ENCODE data around the gene NFIA.
"Not testable (repeated sequence)": the region's sequence is repeated elsewhere in the genome, so short reads cannot be mapped to it uniquely, and the experiment has no call there.

The NFIA gene

DNA sequence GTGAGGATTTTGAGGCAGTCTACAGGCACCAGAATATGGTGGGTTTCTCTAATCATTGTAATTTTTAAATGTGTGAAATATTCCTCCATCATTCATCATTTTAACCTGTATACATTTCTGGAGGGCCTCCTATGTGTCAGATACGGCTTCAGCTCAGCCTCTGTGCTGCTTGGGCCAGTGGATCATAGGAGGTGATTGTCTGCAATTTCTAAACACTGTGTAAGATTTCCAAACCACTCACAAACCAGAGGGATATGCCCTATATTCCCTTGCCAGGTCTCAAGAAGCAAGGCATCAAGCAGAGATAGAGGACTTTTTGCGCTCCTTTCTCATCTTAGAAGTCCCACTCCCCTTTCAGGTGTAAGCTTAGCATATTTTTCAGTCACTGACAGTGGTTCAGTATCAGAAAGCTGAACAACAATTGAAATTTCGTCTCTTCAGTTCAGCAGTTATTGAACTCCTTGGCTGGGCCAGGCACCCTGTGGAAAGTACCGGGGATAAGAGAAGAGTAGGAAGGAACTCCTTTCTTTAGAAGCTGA is 190.9 kb downstream of the NFIA start:
- no peak for DNase-seq (ENCODE audit: low spot score)

DNA sequence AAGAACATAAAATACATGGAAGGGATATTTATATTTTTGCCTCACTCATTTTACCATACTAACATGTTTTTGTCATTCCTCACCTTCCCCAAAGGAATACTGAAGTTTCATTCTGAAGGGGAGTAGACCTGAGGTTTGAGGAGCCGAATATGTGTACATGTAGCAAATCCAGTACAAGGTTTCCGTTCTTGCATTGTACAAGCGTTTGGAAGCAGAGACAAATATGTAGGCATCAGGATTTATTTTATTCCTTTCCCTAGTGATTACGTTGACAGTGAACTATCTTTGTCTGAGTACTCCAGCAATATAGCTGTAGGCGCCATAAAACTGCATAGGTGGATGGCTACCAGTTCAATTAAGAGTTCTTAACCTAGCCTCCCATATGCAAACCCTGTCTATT is 191.5 kb downstream of the NFIA start:
- no peak for DNase-seq (ENCODE audit: low spot score)

- DNase-seq (ENCODE audit: low spot score) = no peak
Observed at GRCh38 chr1:61274939-61275338, 192.6 kb downstream of the NFIA start.

GRCh38 chr1:61276246-61276645 is 193.9 kb downstream of the NFIA start:
- DNase-seq (ENCODE audit: low spot score) = no peak

GRCh38 chr1:61277121-61277690 is 194.8 kb downstream of the NFIA start:
- DNase-seq (ENCODE audit: low spot score) = no peak

DNA sequence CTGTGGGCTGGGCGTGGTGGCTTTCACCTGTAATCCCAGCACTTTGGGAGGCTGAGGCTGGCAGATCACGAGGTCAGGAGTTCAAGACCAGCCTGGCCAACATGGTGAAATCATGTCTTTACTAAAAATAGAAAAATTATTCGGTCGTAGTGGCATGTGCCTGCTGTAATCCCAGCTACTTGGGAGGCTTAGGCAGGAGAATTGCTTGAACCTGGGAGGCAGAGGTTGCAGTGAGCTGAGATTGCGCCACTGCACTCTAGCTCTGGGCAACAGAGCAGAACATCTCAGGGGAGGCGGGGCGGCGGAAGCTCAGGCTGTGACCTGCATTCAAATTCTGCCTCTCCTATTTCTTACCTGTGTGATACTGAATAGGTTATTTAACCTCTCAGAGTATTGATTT is 196.1 kb downstream of the NFIA start:
- not testable (repeated sequence) for DNase-seq (ENCODE audit: low spot score)

DNA sequence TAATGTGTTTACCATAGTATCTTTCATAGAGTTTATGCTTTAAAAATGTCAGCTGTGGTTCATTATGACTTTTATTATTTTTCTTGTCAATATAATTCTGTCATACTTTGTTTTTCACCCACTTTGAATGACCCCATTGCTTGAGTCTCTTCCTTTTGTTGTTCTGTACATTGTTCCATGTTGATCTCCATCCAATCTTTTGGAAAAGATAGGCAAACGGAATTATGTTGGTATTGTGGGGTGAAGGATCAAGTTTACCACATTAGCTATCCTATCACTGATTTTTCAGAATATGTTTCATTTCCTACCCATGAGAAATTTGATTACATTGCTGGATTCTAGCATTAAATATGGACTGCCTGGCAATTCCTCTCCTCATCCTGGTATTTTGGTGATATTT is 196.6 kb downstream of the NFIA start:
- DNase-seq (ENCODE audit: low spot score) = no peak

- no peak for DNase-seq (ENCODE audit: low spot score)
Observed at GRCh38 chr1:61279570-61279969, 197.2 kb downstream of the NFIA start.

DNA sequence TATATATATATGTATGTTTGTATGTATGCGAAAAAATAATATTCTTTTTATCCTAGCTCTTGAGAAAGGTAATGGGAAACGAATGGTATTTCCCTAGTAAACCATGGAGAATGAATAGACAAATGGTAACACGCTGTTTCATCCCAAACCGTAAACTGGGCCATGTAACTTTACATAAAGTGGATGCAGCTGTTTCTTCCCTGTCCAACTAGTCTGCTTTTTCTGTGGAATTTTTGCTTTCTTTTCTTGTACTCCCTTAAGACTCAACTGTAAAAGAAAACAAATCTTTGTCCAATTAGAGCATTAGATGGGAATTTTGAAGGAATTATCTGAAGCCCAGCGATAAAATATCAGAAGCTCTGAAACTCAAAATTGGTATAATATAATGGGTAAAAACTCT is 198.1 kb downstream of the NFIA start:
- no peak for DNase-seq (ENCODE audit: low spot score)

- DNase-seq (ENCODE audit: low spot score) = no peak
Observed at GRCh38 chr1:61282387-61282786, 200.0 kb downstream of the NFIA start.

GRCh38 chr1:61284248-61284854 is 202.0 kb downstream of the NFIA start:
- no peak for DNase-seq (ENCODE audit: low spot score)

- no peak for DNase-seq (ENCODE audit: low spot score)
Observed at GRCh38 chr1:61284936-61285335, 202.6 kb downstream of the NFIA start.

DNA sequence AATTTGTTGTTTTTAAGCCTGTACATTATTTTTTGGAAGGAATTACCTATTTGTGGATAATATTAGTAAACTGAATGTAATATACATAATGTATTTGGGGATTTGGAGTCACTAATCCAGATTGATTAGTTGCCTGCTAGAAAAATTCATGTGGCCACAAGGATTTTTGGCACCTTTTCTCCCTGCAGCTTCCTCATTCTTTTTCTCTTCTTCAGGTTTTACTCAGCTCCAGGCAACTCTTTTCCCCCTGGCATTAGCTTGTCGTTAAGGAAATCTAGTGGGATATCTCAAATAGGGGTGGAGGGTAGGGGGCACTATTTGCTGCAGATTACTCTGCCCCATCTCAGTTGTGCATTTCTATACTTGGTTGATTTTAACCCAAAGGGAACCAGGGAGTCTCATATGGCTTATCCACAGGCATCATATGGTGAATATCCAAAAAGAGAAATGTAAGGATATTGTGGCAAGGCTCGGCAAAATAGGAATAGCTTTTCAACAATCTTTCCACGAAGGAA is 203.1 kb downstream of the NFIA start:
- DNase-seq (ENCODE audit: low spot score) = no peak

GRCh38 chr1:61287014-61287413 is 204.7 kb downstream of the NFIA start:
- DNase-seq (ENCODE audit: low spot score) = no peak

GRCh38 chr1:61287734-61288133 is 205.4 kb downstream of the NFIA start:
- no peak for DNase-seq (ENCODE audit: low spot score)

DNA sequence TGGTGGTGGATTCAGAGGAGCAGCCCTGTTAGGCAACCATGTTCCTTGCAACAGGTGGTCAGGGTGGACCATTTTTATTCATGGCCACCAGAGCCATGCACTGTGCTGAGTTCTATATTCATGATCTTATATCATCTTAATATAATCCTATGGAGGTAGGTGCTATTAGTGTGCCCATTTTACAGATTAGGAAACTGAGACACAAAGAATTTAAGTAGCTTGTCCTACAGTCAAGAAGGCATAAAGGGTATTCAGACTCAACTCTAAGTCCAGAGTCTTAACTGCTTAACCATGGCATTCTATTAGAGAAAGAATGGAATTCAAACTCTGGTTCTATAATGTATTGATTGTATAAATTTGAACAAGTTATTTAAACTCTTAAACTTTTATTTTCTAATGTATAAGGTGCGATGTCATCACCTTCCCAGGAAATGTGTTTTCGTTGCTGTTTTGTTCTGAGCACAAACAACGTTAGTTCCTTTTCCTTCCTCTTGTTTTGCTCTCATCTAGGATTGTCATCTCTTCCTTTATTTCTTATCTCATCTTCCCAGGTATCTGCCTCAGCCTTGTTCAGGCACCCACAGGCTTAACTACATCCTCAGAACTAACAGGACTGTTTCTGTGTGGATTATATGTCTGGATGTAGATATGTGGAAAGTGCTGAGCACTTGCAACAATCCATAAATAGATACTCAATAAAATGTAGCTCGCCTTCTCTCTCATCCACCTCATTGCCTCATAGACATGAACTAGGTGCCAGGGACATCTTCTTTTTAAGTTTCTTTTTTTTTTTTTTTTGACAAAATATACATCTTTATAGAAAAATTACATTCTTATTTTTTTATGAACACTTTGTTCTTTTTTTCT is 207.1 kb downstream of the NFIA start:
- DNase-seq (ENCODE audit: low spot score) = no peak

DNA sequence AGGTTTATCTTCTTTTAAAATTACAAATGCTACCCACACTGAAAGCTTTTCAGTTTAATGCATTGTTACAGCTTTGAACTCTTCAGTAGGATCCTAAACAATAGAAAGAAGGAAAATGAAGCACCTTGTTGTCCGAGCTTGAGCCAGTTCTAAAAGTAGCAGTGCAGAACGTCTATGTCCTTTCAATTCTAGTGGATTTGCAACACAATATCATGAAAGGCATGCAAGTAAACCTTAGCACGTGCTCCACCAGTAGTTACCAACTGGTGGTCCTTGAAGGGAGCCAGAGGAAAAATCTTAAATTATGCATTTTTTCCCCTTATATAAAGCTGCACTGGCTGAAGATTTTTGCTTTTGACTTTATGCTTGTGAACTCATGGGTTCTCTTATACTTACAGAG is 208.2 kb downstream of the NFIA start:
- no peak for DNase-seq (ENCODE audit: low spot score)

DNA sequence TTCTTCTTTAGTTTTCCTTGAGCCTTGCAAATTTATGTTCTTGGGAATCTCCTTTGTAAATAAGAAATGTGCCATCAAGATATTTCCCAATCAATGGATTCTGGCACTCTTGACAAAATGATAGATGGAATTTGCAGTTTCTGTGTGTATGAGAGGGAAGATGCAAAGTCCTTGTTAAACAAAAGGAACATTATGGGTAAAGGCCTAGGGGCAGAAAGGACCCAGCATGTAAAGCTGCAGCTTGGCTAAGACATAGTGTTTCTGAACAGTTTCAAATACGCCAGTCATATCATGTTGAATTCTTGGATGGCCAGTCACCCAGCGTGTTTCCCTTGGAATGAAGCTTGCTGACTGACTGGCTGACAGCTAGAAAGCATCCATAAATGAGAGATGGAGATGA is 210.8 kb downstream of the NFIA start:
- no peak for DNase-seq (ENCODE audit: low spot score)

DNA sequence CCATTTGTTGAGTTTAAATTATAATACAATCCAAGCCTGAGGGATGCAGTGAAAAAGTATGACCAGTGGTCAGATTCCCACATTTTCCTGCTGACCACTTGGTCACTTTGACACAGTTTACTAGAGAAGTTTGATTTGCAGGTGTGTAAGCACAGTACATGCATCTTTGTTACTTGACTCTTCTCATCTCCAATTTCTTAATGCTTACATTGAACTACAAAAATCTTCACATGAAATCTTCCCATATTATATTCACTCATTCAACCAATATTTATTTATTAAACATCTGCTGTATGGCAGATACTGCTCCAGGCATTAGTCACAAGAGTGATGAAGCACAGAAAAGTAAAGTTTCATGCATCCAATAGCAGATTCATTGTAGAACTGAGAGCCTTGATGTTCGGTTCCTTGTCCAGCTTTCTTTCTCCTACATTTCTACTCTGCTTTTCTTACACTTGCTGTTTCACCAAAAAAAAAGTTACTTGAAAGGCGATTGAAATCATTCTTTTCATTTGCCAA is 211.7 kb downstream of the NFIA start:
- no peak for DNase-seq (ENCODE audit: low spot score)

GRCh38 chr1:61294930-61295329 is 212.6 kb downstream of the NFIA start:
- no peak for DNase-seq (ENCODE audit: low spot score)

DNA sequence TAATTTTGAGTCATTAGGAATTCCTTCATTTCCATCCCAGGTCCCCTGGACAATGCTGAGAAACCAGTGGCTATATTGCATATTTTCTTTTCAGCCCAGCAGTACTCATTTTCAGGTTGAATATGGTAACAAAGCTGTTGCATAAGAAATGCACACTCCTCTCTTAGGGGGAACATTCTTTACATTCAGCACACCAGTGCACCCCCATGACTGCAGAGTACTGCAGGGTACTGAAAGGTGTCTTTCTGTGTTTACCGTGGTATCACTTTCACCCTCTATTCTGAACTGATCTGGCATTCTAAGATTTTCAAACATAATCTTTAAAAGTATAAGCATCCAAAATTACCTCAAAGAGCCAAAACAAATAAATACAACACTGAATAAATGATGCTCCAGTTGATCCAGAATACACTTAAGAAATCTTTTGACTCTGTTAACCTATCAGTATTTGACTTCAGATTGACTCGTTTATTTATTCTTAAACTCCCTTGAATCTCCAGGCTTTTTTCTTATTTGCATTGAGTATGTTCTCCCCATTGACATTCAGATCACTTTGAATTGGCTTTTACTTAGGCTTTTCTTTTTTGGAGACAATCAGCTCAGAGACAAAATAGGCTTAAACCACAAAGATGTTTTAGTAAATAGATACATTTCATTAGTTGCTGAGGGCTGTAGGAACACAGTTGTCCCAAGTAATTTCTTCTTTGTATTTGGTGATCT is 213.6 kb downstream of the NFIA start:
- DNase-seq (ENCODE audit: low spot score) = no peak

GRCh38 chr1:61297887-61298286 is 215.5 kb downstream of the NFIA start:
- DNase-seq (ENCODE audit: low spot score) = no peak

All from HuH-7.5 (cell line).